Stomach smooth muscle (tissue), 2 donors: ENCODE results near the gene TRIP13.
"Not testable (repeated sequence)": the region's sequence is repeated elsewhere in the genome, so short reads cannot be mapped to it uniquely, and the experiment has no call there.

ENCODE experiments used
- H3K27ac ChIP-seq: one replicate; pipeline ENCODE4 v1.7.0; 2013; ENCODE audit warnings: mild to moderate bottlenecking, low read length, inconsistent platforms
- H3K27me3 ChIP-seq, 2 donors: one replicate each; pipeline ENCODE4 v1.7.0; 2013; ENCODE audit warnings: low read length in 2 of 2; ENCODE audit not compliant: insufficient read depth in 2 of 2, control insufficient read depth in 1 of 2
- H3K36me3 ChIP-seq, 2 donors: one replicate each; pipeline ENCODE4 v1.7.0; 2013; ENCODE audit warnings: low read length in 2 of 2; ENCODE audit not compliant: control insufficient read depth in 2 of 2, insufficient read depth in 2 of 2
- H3K4me1 ChIP-seq: one replicate; pipeline ENCODE4 v1.7.0; 2013; ENCODE audit warnings: low read length; ENCODE audit not compliant: control insufficient read depth, insufficient read depth
- H3K4me3 ChIP-seq, 2 donors: one replicate each; pipeline ENCODE4 v1.7.0; 2013; ENCODE audit warnings: low read length in 2 of 2
- H3K9ac ChIP-seq, 2 donors: one replicate each; pipeline ENCODE4 v1.7.0; 2013; ENCODE audit warnings: low read length in 2 of 2, mild to moderate bottlenecking in 1 of 2
- H3K9me3 ChIP-seq, 2 donors: one replicate each; pipeline ENCODE4 v1.7.0; 2013; ENCODE audit warnings: low read length in 2 of 2; ENCODE audit not compliant: control insufficient read depth in 2 of 2
- donor health status: healthy.
- donor health status: Pancreatic carcinoma.

Gene TRIP13

GRCh38 chr5:932628-933250, 40.1 kb downstream of the TRIP13 start:
- Histone ChIP-seq H3K4me1 (peaks cover 9% of the 10 kb centered on the region), H3K4me3 (no peak overlapping the region), H3K27ac (no peak overlapping the region), H3K27me3 (no peaks in the 10 kb centered on the region), H3K36me3 (no peaks in the 10 kb centered on the region), H3K9ac (no peak overlapping the region), H3K9me3 (no peaks in the 10 kb centered on the region)

GRCh38 chr5:933251-933861, 40.7 kb downstream of the TRIP13 start:
- Histone ChIP-seq H3K36me3 (no peaks in the 10 kb centered on the region), H3K4me3 (no peak overlapping the region), H3K27me3 (no peaks in the 10 kb centered on the region), H3K9ac (no peak overlapping the region), H3K27ac (no peak overlapping the region), H3K9me3 (no peaks in the 10 kb centered on the region), H3K4me1 (peaks cover 9% of the 10 kb centered on the region)

GRCh38 chr5:933951-934350, 41.3 kb downstream of the TRIP13 start:
- not testable (repeated sequence) for H3K9me3 ChIP-seq, H3K4me1 ChIP-seq, H3K4me3 ChIP-seq, H3K27ac ChIP-seq, H3K9ac ChIP-seq, H3K27me3 ChIP-seq, H3K36me3 ChIP-seq

- not testable (repeated sequence) for H3K9me3 ChIP-seq, H3K27me3 ChIP-seq, H3K36me3 ChIP-seq, H3K9ac ChIP-seq, H3K4me3 ChIP-seq, H3K27ac ChIP-seq, H3K4me1 ChIP-seq
These were observed 41.8 kb downstream of the TRIP13 start for GRCh38 chr5:934381-934967.

- H3K27ac ChIP-seq = no peak overlapping the region
- peaks cover 9% of the 10 kb centered on the region for H3K4me1 ChIP-seq
- no peaks in the 10 kb centered on the region for H3K36me3 ChIP-seq
- H3K9ac ChIP-seq = no peak overlapping the region
- no peak overlapping the region for H3K4me3 ChIP-seq
- H3K9me3 ChIP-seq = no peaks in the 10 kb centered on the region
- no peaks in the 10 kb centered on the region for H3K27me3 ChIP-seq
These were observed 42.9 kb downstream of the TRIP13 start for GRCh38 chr5:935510-936084.

GRCh38 chr5:936149-937144, 43.8 kb downstream of the TRIP13 start:
- H3K36me3 ChIP-seq = no peaks in the 10 kb centered on the region
- peaks cover 9% of the 10 kb centered on the region for H3K4me1 ChIP-seq
- no peak overlapping the region for H3K9ac ChIP-seq
- H3K9me3 ChIP-seq = no peaks in the 10 kb centered on the region
- no peak overlapping the region for H3K4me3 ChIP-seq
- no peaks in the 10 kb centered on the region for H3K27me3 ChIP-seq
- no peak overlapping the region for H3K27ac ChIP-seq

- H3K4me3 ChIP-seq = no peak overlapping the region
- no peaks in the 10 kb centered on the region for H3K36me3 ChIP-seq
- H3K27ac ChIP-seq = no peak overlapping the region
- H3K9me3 ChIP-seq = no peaks in the 10 kb centered on the region
- H3K4me1 ChIP-seq = peaks cover 5% of the 10 kb centered on the region
- no peak overlapping the region for H3K9ac ChIP-seq
- no peaks in the 10 kb centered on the region for H3K27me3 ChIP-seq
These were observed 44.7 kb downstream of the TRIP13 start for GRCh38 chr5:937151-937924.

- no peaks in the 10 kb centered on the region for H3K27me3 ChIP-seq
- no peak overlapping the region for H3K27ac ChIP-seq
- H3K36me3 ChIP-seq = no peaks in the 10 kb centered on the region
- no peak overlapping the region for H3K9ac ChIP-seq
- H3K4me3 ChIP-seq = no peak overlapping the region
- H3K4me1 ChIP-seq = no peaks in the 10 kb centered on the region
- no peaks in the 10 kb centered on the region for H3K9me3 ChIP-seq
These were observed 46.7 kb downstream of the TRIP13 start for GRCh38 chr5:939368-939767.

GRCh38 chr5:940741-941140, 48.1 kb downstream of the TRIP13 start:
- not testable (repeated sequence) for H3K27ac ChIP-seq, H3K4me1 ChIP-seq, H3K36me3 ChIP-seq, H3K27me3 ChIP-seq, H3K9me3 ChIP-seq, H3K4me3 ChIP-seq, H3K9ac ChIP-seq
